ENCODE data around the gene AKR1C3.

GRCh38 chr10:5116621-5117020 is 22.4 kb downstream of the AKR1C3 start:
- no peak for TF ChIP-seq CTCF (conservative IDR thresholded peaks at IDR 0.05; ENCODE audit: low read depth, low read length)
- no peak for TF ChIP-seq EZH2phosphoT487 (IDR thresholded peaks at IDR 0.05; ENCODE audit: borderline replicate concordance, low read length)
- TF ChIP-seq EZH2 (IDR thresholded peaks at IDR 0.05; ENCODE audit: low read length, unreplicated experiment): no peak
